IPS DF 4.7 (cell line): ENCODE results near the gene MRPS2.
"Not testable (repeated sequence)": the region's sequence is repeated elsewhere in the genome, so short reads cannot be mapped to it uniquely, and the experiment has no call there.

ENCODE experiments used
- DNase-seq: peaks from one replicate; pipeline ENCODE4 v3.0.0-alpha.2; 2013; ENCODE audit warnings: low spot score; ENCODE audit errors: extremely low read depth

Gene MRPS2

GRCh38 chr9:135514342-135515082, 14.0 kb downstream of the MRPS2 start:
- DNase-seq, result no peak

DNA sequence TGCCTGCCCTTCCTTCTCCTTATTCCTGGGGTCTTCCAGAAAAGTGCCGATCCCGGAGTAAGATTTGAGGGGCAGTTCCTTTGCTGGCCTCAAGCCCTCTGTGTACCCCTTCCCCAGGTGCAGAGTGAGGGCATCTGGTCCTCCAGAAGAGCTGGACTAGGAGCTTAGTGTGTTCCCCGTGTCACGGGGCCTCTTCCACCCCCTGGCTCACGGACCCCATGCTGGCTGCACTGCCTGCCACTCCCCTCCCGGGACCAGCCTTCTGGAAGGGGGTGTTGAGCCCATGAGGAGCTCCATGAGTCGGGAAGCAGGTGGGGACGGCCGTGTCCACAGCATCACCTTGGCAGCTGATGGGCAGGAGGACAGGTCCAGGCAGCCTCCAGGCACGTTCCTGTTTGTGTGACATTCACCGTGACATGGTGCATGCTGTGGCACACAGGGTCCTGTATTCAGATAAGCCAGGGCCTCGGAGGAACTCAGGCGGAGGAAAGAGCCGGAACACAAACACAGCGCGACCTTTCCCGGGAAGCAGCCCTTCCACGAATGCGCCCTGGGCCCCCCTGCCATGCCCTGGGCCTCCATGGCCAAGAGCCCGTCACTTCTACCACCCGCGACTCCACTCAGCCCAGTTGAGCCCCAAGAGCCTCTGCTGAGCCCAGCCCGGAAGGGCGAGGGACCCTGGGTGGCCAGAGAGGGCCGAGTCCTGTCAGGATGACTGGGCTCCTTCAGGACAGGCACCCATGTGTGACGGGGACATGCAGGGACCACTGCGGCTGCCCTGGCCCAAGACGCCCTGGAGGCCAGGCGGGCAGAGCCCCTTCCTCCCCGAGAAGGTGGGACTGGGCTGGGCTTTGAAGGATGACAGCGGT, 14.8 kb downstream of the MRPS2 start:
- no peak for DNase-seq

- no peak for DNase-seq
Measured at GRCh38 chr9:135516132-135516860, 15.8 kb downstream of the MRPS2 start.

DNA sequence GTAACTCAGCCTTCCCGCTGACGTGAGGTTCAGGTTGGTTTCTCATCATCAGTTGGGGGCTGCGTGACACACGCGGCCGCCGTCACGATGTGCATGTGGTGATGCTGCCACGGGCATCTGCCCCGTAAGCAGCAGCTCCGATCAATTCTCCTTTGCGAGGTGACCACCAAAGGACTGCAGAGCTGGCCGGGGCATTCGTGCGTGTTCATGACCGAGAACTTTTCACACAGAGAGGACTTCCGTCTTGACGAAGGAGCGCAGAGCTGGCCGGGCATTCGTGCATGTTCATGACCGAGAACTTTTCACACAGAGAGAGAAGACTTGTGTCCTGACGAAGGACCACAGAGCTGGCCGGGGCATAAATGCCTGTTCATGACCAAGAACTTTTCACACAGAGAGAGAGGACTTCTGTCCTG, 16.9 kb downstream of the MRPS2 start:
- no peak for DNase-seq

DNA sequence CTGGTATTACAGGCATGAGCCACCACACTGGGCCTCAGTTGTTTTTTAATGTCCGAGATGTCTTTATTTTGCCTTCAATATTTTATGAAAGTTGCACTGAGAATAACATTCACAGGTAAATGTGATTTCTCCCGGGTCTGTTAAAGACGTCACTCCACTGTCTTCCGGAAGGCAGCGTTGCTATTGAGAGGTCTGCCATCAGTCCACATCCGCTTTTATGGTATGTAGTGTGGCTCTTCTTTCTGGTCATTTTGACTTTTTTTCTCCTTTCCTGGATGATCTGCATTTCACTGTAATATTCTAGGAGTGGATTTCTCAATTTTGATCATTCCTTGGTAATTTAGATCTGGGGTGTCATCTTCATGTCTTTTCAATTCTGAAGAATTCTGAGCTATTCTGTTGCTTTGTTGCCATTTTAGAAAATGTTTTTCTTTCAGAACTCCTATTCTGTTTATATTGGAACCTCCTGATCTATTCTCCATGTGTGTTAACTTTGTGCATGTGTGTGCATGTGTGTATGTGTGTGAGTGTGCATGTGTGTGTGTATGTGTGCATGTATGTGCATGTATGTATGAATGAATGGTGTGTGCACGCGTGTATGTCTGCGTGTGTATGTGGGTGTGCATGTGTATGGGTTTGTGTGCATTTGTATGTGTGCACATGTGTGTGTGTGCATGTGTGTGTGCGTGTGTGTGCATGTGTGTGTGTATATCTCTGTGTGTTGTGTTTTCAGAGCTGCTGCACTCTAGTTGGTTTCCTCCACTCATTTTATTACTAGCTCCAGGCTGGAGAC, 18.9 kb downstream of the MRPS2 start:
- DNase-seq, result no peak

DNA sequence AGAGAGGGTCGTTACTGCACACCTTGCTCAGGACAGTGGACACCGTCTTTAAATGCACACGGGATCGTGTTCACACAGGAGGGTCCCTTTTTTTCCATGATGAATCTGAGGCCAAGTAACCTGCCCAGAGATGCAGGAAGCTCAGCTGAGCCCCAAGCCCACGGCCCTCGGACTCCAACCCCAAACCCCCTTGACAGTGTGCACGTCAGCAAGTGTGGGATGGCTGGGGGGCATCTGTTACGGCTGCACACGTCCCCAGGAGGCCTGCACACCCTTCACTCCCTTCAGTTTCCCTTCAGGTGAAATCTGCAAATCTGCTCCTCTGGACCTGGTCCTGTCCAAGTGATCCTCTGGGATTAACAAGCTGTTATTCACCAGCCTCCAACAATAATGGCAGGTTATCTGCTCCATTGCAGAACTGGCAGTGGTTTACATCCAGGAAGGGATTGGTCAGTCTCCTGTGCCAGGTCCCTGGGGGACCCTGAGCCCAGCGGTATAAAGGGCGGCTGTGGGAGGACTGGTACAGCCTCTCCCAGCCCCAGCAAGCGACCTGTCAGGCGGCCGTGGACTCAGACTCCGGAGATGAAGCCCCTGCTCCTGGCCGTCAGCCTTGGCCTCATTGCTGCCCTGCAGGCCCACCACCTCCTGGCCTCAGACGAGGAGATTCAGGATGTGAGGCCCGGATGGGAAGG, 20.6 kb downstream of the MRPS2 start, which contains the start of gene LCN1:
TSS of gene LCN1 (plus strand) at position 525 of the 692 bp plus-strand sequence. CDS start at position 583, 58 bp downstream.
- no peak for DNase-seq

DNA sequence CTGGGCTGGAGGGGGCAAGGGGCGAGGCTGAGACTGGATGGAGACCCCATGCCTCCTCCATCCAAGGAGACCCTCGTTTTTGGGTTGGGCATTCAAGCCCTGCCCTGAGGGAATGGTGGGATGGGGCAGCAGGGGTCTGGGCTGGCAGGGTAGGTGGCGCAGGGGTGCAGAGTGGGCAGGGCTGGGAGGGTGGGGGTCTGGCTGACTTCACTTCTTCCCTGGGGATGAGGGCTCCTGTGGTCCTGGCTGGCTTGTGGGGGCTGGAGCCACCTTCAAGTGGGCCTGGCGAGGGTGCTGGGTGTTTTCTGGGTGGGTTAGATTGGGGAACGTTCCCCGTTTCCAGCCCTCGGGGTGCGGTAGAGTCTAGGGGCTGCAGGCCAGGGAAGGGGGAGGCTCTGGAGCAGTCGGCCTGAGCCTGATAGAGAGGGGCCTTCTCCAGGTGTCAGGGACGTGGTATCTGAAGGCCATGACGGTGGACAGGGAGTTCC, 21.2 kb downstream of the MRPS2 start:
- no peak for DNase-seq

GRCh38 chr9:135522137-135522877, 21.8 kb downstream of the MRPS2 start:
- DNase-seq, result no peak

DNA sequence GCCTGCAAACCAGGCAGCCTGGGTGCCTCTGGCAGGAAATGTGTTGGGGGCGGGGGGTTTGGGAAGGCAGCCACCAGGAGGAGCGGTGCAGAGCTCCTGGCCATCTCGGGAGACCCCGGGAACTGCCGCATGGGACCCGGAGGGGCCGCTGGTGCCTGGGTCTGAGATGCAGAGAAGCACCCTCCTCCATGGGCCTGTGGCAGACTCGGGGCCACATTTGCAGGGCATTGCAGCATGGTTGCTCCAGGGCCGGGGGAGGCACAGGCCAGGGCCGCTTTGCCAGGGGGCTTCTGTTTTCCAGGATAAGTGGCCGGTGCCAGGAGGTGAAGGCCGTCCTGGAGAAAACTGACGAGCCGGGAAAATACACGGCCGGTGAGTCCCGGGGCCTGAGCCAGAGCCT, 22.4 kb downstream of the MRPS2 start:
- DNase-seq, result no peak

DNA sequence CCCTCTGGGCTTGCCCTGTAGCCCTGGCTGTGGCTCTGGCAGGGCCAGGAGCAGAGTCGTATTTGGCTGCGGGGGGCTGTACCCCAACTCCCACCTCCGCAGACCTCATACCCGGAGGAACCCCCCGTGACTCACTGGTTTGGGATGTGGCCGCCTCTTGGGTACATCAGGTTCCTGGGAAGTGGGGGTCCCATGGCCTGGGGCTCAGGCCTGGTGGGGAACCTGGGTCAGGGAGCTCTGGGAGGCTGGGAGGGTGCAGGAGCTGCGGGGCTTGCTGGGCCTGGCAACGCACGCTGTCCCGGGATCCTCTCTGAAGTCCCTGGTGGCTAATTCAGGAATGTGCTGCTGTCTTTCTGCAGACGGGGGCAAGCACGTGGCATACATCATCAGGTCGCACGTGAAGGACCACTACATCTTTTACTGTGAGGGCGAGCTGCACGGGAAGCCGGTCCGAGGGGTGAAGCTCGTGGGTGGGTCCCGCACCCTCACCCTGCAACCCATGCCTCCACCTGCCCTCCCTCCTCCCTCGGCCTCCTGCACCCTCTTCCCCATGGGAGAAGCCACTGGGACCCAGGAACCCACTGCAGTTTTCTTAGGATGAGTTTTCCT, 23.1 kb downstream of the MRPS2 start:
- no peak for DNase-seq

GRCh38 chr9:135524130-135524861, 23.8 kb downstream of the MRPS2 start:
- DNase-seq, result no peak

GRCh38 chr9:135525241-135526088, 25.0 kb downstream of the MRPS2 start:
- DNase-seq, result no peak

DNA sequence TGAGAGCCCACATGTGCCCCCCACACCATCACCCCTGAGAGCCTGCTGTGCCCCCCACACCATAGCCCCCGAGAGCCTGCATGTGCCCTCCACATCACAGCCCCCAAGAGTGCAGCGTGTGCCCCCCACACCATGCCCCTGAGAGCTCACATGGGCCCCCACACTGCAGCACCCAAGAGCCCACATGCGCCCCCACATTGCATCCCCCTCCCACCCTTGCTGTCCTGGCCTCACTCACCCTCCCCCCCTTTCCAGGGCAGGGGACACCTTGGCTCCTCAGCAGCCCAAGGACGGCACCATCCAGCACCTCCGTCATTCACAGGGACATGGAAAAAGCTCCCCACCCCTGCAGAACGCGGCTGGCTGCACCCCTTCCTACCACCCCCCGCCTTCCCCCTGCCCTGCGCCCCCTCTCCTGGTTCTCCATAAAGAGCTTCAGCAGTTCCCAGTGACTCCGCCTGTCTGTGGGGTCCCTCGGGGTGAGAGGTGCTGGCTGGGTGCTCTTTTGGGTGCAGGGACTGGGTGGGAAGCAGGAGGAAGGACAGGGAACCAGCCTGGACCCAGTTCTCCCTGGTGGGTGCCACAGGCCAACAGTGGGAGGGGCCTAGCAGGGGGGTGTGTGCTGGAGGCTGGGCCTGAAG, 25.7 kb downstream of the MRPS2 start:
- no peak for DNase-seq

DNA sequence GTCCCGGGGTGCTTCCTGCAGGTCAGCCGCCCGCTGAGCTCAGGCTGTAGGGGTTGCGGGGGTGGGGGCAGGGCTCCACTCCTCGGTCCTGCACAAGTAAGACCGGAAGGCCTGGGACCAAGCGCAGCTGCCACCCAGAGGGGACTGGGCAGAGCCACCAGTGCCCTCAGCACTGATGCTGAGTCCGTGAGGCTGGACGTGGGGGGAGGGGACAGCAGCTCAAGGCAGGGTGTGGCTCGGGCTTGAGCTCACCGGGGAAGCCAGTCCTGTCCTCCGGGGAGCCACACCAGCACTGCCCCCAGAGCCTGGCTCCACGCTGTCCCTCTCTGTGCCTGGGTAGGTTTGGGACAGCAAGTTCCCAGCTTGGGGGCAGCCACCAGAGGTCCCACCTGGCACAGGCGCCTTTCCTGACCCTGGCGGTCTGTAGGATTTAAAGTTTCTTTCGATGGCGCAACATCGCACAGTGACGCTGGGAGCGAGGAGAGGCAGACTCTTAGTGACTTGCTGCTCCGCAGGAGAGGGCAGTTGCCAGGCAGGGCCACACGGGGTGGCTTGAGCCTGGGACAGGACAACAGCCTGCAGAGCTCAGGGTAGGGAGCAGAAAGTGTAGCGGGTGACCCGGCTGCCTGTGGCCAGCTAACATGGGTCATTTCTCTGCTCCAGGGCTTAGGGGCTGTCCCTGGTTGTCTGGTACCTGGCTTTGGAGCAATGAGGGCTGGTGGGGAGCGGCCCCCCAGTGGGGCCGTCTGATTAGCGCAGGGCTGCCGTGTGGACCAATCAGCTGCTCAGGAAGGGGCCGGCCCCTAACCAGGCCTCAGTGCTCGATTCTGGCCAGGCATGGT, 26.5 kb downstream of the MRPS2 start:
- DNase-seq, result no peak

DNA sequence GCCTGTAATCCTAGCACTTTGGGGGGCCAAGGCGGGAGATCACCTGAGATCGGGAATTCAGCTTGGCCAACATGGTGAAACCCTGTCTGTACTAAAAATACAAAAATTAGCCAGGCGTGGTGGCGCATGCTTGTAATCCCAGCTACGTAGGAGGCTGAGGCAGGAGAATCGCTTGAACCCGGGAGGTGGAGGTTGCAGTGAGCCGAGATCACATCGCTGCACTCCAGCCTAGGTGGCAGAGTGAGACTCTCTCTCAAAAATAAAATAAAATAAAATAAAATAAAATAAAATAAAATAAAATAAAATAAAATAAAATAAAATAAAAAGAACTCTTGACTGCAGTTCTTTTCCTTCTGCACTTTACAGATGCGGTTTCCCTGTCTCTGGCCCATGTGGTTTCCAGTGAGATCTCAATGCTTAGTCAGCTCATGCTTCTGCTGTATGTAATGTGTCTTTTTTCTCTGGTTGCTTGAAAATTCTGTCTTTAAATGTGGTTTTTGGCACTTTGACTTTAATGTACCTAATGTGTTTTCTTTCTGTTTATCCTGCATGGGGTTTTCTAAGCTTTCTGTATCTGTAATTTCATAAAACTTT, 28.5 kb downstream of the MRPS2 start:
- not testable (repeated sequence) for DNase-seq

DNA sequence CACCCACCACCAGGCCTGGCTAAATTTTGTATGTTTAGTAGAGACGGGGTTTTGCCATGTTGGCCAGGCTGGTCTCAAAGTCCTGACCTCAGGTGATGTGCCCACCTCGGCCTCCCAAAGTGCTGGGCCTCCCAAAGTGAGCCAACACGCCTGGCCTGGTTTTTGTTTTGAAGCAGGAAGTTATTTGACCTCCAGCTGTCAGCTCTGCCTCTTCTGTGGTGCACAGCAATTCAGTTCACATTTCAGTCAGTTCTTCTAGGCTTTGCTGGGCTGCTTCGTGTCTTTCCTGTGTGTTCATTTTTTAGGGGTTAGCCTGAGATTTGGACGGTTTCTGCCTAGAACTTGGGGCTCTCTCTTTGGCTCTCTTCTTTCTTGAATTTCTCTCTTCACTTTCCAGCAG, 29.7 kb downstream of the MRPS2 start:
- no peak for DNase-seq
